ENCODE results near the gene CCDC138.

Gene CCDC138

DNA sequence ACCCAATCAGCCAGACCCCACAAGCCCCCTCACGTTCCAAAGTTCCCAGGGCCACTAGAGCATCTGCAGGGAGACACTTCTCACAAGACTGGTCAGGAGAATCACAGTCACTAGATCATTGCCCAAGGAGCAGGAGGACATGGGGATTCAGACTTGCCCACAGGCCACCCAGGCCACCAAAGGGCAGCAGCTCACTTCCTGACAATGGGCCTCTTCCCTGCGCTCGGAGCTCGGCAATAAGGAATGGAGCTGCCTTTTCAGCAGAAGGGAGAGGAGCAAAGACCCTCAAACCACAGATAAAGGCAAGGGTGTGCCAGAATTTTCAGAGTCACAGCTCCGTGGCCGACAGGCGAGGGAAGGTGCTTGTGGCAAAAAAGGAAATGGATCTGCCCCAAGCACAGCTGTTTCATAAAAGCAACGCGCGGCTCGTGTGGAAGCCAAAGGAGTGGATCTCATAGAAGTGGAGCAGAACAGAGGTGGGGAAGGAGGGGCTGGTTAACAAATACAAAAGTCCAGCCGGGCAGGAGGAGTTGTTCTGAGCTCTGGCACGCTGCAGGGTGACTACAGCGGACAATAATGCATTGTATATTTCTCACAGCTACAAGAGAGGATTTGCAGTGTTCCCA is 130.3 kb downstream of the CCDC138 start:
- Histone ChIP-seq H3K4me3 (replicated peaks; ENCODE audit: low read depth, low read length) (no peak overlapping the region), H3K36me3 (ENCODE audit: control insufficient read depth, insufficient read depth, low read length) (no peaks in the 10 kb centered on the region), H3K27me3 (replicated peaks; ENCODE audit: control insufficient read depth, insufficient read depth, low read length) (no peaks in the 10 kb centered on the region; the same call in none of the 2 replicates)
- TF ChIP-seq, protein P1, sequence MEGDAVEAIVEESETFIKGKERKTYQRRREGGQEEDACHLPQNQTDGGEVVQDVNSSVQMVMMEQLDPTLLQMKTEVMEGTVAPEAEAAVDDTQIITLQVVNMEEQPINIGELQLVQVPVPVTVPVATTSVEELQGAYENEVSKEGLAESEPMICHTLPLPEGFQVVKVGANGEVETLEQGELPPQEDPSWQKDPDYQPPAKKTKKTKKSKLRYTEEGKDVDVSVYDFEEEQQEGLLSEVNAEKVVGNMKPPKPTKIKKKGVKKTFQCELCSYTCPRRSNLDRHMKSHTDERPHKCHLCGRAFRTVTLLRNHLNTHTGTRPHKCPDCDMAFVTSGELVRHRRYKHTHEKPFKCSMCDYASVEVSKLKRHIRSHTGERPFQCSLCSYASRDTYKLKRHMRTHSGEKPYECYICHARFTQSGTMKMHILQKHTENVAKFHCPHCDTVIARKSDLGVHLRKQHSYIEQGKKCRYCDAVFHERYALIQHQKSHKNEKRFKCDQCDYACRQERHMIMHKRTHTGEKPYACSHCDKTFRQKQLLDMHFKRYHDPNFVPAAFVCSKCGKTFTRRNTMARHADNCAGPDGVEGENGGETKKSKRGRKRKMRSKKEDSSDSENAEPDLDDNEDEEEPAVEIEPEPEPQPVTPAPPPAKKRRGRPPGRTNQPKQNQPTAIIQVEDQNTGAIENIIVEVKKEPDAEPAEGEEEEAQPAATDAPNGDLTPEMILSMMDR (IDR thresholded peaks at IDR 0.05; ENCODE audit: insufficient read depth, low read length, poor library complexity, severe bottlenecking): no peak
- DNase-seq (ENCODE audit: extremely low read depth, insufficient read length): no peak

DNA sequence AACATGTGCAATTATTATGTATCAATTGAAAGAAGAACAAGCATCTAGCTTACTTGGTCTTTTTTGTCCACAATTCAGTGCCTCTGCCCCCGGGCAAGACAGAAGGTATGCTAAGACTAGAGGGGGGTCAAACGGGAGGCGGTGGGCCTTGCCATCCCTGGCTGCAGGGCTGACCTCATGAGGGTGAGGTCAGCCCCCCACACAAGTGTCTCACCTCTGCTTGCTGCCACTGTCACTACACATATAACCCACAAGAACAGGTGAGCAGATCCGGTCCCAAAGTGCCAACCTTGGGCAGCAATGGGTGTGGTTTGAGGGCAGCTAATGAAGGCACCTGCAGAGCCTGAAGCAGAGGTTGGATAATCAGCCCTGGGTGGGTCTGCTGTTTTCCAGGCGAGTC is 131.0 kb downstream of the CCDC138 start:
- H3K27me3 ChIP-seq (replicated peaks; ENCODE audit: control insufficient read depth, insufficient read depth, low read length): no peaks in the 10 kb centered on the region; the same call in none of the 2 replicates
- TF ChIP-seq, protein P1 (IDR thresholded peaks at IDR 0.05; ENCODE audit: insufficient read depth, low read length, poor library complexity, severe bottlenecking): no peak
- no peak for DNase-seq (ENCODE audit: extremely low read depth, insufficient read length)

DNA sequence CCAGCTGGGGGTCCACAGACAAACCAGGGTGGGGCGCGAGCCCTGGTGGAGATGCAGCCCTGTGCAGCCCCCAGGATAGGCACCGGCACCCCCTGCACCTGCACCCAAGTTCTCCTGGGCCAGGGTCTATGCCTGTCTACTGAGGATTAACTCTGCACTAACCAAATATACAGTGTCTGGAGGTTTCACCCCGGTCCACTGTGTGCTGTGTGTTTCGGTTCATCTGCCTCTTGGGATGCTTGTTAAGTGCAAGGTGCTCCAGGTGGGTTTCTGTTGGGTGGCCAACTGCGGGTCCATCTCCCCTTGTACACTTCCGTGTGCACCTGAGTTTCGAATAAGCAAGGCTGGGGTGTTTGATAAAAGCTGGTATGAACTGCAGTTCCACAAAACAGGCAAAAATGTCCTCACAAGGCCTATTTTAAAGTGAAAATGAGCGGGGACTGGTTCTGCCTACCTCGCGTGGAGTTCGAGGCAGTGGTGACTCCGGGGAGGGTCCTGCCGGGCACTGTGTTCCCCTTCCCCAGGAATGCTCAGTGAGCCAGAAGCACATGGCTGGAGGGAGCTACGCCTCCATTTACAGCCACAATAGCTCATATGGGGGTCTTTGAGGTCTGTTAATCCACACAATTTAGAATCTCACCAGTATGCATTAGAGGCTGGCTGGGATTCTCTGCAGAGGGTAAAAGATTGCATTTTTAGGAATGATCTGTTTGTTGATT is 131.7 kb downstream of the CCDC138 start:
- no peak for DNase-seq (ENCODE audit: extremely low read depth, insufficient read length)
- H3K27me3 ChIP-seq (replicated peaks; ENCODE audit: control insufficient read depth, insufficient read depth, low read length): no peaks in the 10 kb centered on the region; the same call in none of the 2 replicates
- H3K36me3 ChIP-seq (ENCODE audit: control insufficient read depth, insufficient read depth, low read length): no peaks in the 10 kb centered on the region
- no peak overlapping the region for H3K4me3 ChIP-seq (replicated peaks; ENCODE audit: low read depth, low read length)
- TF ChIP-seq, protein P1 (IDR thresholded peaks at IDR 0.05; ENCODE audit: insufficient read depth, low read length, poor library complexity, severe bottlenecking): no peak

More for the DNA sequence above, 131.0 kb downstream of the CCDC138 start:
- no peaks in the 10 kb centered on the region for H3K36me3 ChIP-seq (ENCODE audit: control insufficient read depth, insufficient read depth, low read length)
- no peak overlapping the region for H3K4me3 ChIP-seq (replicated peaks; ENCODE audit: low read depth, low read length)

DNA sequence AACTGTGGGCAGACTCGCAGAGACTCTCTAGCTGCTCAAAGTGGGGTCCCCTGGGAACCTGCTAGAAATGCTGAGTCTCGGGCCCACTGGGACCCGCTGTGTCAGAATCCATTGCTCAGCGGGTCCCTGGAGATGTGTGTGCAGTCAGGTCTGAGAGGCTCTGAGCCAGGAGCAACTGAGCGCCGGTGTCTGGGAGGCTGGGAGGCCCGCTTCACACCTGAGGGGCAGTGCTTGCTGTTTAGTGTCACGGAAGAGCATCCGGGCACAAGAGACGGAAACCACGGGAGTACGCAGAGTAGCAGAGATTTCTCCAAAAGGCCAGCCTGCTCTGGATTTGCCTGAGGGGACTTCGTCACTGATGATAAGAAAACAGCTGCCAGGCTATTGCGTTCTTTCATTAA is 132.4 kb downstream of the CCDC138 start:
- DNase-seq (ENCODE audit: extremely low read depth, insufficient read length): no peak
- Histone ChIP-seq H3K4me3 (replicated peaks; ENCODE audit: low read depth, low read length) (no peak overlapping the region), H3K36me3 (ENCODE audit: control insufficient read depth, insufficient read depth, low read length) (no peaks in the 10 kb centered on the region), H3K27me3 (replicated peaks; ENCODE audit: control insufficient read depth, insufficient read depth, low read length) (no peaks in the 10 kb centered on the region; the same call in none of the 2 replicates)
- TF ChIP-seq, protein P1 (IDR thresholded peaks at IDR 0.05; ENCODE audit: insufficient read depth, low read length, poor library complexity, severe bottlenecking): no peak

DNA sequence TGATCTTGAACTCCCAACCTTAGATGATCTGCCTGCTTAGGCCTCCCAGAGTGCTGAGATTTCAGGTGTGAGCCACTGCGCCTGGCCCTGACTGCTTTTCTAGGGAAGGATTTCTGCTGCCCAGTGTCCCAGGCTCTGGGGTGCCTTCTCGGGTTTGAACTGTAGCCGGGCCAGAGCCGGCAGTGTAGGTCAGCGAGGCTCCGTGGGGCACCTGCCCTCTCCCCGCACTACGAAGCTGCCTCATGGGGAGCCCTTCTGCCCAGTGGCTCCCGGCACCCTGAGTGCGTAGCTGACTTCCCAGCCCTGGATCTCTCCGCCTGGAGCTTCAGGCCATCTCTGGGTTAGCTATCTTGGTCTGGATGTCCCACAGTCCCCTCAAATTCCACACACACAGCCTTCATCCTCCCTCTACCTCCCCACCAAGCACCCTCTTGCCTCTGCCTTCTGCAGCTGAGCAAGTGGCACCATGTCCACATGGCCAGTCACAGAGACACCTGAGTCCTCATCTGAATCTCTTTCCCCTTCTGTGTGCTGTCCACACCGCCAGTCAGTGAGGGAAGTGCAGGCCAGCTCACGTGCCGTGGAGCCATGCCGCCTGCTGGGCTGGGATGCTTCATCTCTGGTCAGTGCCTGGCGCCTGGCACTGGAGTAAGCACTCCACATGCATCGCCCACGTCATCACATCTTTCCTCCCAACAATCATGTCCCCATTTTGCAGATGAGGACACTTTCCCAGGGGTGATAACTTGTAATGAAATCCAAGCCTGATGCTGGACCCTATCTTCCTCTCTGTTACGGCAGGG is 133.2 kb downstream of the CCDC138 start:
- no peak overlapping the region for H3K4me3 ChIP-seq (replicated peaks; ENCODE audit: low read depth, low read length)
- TF ChIP-seq, protein P1 (IDR thresholded peaks at IDR 0.05; ENCODE audit: insufficient read depth, low read length, poor library complexity, severe bottlenecking): no peak
- no peaks in the 10 kb centered on the region for H3K36me3 ChIP-seq (ENCODE audit: control insufficient read depth, insufficient read depth, low read length)
- DNase-seq (ENCODE audit: extremely low read depth, insufficient read length): no peak
- no peaks in the 10 kb centered on the region; the same call in none of the 2 replicates for H3K27me3 ChIP-seq (replicated peaks; ENCODE audit: control insufficient read depth, insufficient read depth, low read length)

Measured in GM06990 (cell line).